Measurements from ENCODE around the gene SLC1A4. TPM values are rescaled to one million over a fixed set of nuclear protein-coding genes. Genes with fewer than 3 reads are reported as not detected.
"Not testable (repeated sequence)": the region's sequence is repeated elsewhere in the genome, so short reads cannot be mapped to it uniquely, and the experiment has no call there.

Gene SLC1A4
- total RNA-seq, 1 experiment from 2014 or later, result 27.5 TPM

DNA sequence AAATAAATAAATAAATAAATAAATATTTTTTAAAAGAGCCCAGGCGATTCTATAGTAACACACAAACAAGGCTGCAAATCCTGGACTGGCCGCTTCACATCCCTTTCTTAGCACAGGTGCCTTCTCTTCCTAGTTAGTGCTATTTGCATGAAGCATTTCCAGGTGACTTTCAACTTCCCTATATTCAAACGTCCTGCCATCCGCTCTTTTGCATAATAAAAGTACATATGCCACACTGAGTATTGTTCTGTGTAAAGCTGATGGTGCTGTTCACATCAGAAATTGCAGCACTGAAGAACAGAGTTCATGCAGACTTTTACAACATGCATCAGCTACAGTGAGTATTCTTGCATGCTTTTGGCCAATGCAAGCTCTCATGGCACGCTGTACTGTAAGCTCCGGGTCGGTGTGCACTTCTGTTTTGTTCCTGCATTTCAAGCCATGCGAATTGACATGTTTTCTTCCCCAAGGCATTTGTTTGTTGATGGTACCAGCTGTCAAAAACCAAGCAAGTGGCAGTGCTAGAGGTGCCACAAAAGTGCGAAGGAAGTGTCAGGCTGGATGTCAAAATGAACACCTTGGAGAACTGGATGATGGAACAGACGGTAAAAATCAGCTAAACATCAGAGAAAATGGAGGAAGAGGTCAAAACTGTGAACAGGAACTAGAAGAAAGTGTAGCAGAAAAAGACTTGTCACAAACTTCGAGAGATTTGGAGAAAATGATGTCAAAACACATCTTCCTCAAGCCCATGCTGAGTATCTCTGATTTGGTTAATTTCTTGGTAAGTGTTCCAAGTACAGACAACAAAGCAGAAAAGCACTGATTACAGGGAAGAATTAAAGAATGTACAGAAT, 41.5 kb downstream of the SLC1A4 start:
- H3K27ac ChIP-seq, result no peak overlapping the region
- H3K27me3 ChIP-seq (replicated peaks), result no peaks in the 10 kb centered on the region
- no peak for DNase-seq (ENCODE audit: low read depth in 1 of 2, low spot score in 2 of 2)
- H3K4me3 ChIP-seq, result no peak overlapping the region
- no peaks in the 10 kb centered on the region for H3K36me3 ChIP-seq
- no peaks in the 10 kb centered on the region for H3K9me3 ChIP-seq (replicated peaks)
- no peaks in the 10 kb centered on the region; the same call in 1 of the 2 replicates for H3K4me1 ChIP-seq (replicated peaks)

DNA sequence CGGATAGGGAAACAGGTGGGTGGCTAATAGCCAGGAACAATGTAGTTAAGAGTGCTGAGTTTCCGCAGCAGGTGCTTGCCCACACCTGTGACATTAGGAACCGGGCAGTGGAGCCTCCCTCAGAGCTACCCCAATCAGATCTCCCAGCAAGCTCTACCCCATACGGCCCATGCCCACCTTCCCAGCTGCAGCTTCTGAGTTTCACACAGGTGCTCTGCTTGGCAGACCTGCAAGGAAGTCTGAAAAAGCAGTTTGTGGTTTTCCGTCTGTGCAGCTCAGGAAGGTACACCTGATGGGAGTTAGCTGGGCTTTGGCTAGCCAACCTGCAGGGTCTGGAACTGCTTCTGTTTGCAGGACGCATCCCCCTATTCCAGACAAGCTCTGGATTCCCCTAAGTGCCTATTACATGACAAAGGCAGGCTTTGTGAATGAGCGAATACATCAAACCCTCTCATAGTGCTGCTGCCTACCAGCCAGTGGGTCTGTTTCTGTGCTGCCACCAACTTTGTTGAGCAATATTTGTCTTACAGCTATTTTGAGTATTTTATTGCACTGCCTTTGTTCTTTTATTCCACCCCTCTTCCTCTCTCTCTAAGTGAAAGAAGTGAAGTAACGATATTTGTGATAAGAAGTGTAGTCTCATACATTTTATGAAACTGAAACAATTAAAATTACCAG, 42.3 kb downstream of the SLC1A4 start:
- H3K27ac ChIP-seq, result no peak overlapping the region
- H3K4me3 ChIP-seq, result no peak overlapping the region
- no peaks in the 10 kb centered on the region; the same call in 1 of the 2 replicates for H3K4me1 ChIP-seq (replicated peaks)
- no peaks in the 10 kb centered on the region for H3K9me3 ChIP-seq (replicated peaks)
- H3K27me3 ChIP-seq (replicated peaks), result no peaks in the 10 kb centered on the region
- DNase-seq (ENCODE audit: low read depth in 1 of 2, low spot score in 2 of 2), result no peak
- H3K36me3 ChIP-seq, result no peaks in the 10 kb centered on the region

DNA sequence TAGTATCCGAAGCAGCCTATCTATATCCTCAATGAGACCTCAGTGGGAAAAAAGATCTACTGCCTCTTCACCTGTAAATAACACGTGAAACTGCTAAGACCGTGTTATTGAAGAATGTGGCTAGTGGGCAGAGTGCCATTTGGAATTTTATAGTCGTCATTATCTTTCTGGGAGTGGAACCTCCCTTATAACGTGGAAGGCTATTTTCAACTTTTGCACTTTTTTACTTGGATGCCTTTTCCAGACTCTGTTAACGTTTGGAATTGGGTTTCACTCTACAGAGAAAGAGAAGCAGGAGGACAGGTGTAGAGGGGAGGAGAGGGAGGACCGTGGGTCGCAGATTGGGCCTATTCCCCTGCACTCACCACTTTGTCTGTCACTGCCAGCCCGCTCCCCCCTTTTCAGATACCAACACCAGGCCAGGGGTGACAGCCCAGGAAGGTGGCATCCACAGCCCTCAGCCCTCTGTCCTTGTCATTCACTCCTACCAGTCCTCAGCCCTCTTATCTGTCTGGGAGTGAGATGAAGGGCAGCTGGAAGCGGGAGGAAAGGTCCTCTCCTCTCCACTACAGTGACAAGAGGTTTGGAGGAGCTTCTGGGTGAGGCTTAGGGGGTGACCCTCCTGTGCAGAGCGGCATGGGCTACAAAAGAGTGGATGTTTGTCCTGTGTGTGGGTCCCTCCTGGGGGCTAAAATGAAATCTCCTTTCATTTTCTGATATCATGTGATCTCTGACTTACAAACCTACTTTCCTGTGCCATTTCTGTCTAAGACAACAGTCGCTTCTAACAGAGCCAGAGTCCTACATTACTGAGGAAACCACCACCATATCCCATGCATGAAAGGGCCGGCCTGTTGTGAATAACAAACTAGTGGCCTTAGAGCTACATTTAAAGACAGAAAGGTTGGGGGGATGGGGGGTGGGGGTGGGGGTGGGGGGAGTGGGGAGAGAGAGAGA, 43.1 kb downstream of the SLC1A4 start:
- DNase-seq (ENCODE audit: low read depth in 1 of 2, low spot score in 2 of 2), result no peak
- Histone ChIP-seq H3K4me1 (replicated peaks) (peaks cover under 1% of the 10 kb centered on the region), H3K9me3 (replicated peaks) (no peaks in the 10 kb centered on the region), H3K4me3 (no peak overlapping the region), H3K27ac (no peak overlapping the region), H3K27me3 (replicated peaks) (no peaks in the 10 kb centered on the region), H3K36me3 (no peaks in the 10 kb centered on the region)

DNA sequence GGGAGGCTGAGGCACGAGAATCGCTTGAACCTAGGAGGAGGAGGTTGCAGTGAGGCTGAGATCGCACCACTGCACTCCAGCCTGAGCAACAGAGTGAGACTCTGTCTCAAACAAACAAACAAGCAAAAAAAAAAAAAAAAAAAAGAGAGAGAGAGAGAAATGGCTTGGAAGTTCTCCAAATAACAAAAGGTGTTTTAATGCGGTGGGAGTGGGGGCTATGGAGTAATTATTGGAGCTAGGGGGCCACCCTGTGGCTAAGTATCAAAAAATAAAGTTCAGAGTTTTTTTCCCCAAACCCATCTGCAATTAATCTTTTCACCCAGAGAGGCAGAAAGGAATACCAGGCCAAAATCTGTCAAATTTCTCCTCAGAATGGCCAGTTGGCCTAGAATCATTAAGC, 44.0 kb downstream of the SLC1A4 start:
- Histone ChIP-seq H3K36me3 (no peaks in the 10 kb centered on the region), H3K9me3 (replicated peaks) (no peaks in the 10 kb centered on the region), H3K27ac (no peak overlapping the region), H3K27me3 (replicated peaks) (no peaks in the 10 kb centered on the region), H3K4me3 (no peak overlapping the region), H3K4me1 (replicated peaks) (peaks cover 10% of the 10 kb centered on the region)
- peak in 1 of 2 experiments; percentile 53 for DNase-seq (ENCODE audit: low read depth in 1 of 2, low spot score in 2 of 2)

DNA sequence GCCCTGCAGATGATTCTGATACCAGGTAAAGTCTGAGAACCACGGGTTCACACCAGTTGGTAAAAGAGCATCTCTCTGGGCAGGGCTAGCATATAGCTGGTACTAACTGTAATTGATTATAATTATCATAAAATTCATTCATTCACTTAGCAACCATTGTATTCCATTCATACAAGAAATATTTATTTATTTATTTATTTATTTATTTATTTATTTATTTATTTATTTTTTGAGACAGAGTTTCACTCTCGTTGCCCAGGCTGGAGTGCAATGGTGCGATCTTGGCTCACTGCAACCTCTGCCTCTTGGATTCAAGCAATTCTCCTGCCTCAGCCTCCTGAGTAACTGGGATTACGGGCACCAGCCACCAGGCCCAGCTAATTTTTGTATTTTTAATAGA, 44.5 kb downstream of the SLC1A4 start:
- not testable (repeated sequence) for H3K27me3 ChIP-seq (replicated peaks); H3K27ac ChIP-seq; H3K9me3 ChIP-seq (replicated peaks); H3K36me3 ChIP-seq; DNase-seq (ENCODE audit: low read depth in 1 of 2, low spot score in 2 of 2); H3K4me3 ChIP-seq
- peaks cover 11% of the 10 kb centered on the region for H3K4me1 ChIP-seq (replicated peaks)

DNA sequence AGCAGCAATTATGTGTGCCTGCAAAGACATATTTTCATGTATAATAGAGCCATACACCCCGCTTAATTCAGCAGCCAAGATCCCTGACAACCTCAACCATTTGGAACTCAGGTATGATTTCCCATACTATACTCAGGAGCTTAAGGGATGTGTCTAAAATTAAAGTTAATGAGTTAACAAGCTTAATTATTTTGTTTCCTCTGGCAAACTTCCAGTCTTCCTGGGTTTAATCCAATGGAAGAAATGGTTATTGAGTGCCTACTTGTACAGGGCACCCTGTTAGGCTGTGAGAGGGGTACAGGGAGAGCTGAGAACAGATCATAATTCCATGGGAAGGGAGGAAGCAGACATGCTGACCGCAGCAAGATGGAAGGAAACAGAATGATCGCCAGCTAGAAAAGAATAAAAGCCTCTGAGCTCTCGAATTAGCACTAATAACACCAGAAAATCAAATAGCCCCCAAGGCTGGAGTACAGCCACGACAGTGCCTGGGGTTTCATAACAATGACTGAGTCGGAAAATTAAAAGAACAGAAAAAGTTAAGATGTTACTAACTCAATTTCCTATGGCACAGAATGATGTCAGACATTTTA, 46.2 kb downstream of the SLC1A4 start:
- Histone ChIP-seq H3K9me3 (replicated peaks) (no peaks in the 10 kb centered on the region), H3K4me3 (no peak overlapping the region), H3K27ac (no peak overlapping the region), H3K27me3 (replicated peaks) (no peaks in the 10 kb centered on the region), H3K36me3 (no peaks in the 10 kb centered on the region), H3K4me1 (replicated peaks) (peaks cover 11% of the 10 kb centered on the region)
- DNase-seq (ENCODE audit: low read depth in 1 of 2, low spot score in 2 of 2), result no peak

DNA sequence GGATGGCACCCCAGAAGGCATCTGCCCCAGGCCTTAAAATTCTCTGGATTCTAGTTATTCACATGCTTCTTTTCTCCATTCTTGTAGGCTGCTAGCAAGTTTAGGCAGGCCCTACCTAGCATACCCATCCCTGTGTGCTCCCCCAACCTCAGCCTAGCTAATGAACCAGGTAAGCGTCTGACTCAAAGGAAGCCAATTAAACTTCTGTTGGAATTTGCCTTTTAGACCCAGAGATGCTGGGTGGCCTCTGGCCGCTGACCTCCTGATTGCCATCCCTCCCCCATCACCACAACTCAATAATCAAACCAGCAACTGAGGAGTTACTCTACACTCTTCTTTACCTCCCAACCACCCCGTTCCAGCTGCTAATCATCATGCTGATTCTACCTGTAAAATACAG, 48.0 kb downstream of the SLC1A4 start:
- no peaks in the 10 kb centered on the region for H3K27me3 ChIP-seq (replicated peaks)
- DNase-seq (ENCODE audit: low read depth in 1 of 2, low spot score in 2 of 2), result no peak
- no peak overlapping the region for H3K27ac ChIP-seq
- no peak overlapping the region for H3K4me3 ChIP-seq
- H3K36me3 ChIP-seq, result no peaks in the 10 kb centered on the region
- peaks cover 11% of the 10 kb centered on the region for H3K4me1 ChIP-seq (replicated peaks)
- H3K9me3 ChIP-seq (replicated peaks), result no peaks in the 10 kb centered on the region

DNA sequence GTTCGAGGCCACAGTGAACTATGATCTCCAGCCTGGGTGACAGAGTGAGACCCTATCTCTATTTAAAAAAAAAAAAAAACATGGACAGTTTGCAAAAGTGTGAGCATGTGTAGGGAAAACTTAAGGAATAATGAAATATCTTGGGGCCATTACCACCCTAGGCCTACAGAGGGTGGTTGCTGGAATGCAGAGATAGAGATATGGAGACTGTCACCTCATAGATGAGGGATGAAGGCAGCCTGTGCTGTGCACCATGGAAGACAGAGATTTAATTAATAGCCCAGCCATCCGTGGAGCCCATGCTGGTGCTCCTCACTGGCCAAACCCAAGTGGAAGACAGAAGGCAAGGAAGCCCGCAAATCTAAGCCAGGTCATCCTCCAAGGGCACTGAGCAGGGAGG, 50.4 kb downstream of the SLC1A4 start:
- no peak overlapping the region for H3K4me3 ChIP-seq

DNA sequence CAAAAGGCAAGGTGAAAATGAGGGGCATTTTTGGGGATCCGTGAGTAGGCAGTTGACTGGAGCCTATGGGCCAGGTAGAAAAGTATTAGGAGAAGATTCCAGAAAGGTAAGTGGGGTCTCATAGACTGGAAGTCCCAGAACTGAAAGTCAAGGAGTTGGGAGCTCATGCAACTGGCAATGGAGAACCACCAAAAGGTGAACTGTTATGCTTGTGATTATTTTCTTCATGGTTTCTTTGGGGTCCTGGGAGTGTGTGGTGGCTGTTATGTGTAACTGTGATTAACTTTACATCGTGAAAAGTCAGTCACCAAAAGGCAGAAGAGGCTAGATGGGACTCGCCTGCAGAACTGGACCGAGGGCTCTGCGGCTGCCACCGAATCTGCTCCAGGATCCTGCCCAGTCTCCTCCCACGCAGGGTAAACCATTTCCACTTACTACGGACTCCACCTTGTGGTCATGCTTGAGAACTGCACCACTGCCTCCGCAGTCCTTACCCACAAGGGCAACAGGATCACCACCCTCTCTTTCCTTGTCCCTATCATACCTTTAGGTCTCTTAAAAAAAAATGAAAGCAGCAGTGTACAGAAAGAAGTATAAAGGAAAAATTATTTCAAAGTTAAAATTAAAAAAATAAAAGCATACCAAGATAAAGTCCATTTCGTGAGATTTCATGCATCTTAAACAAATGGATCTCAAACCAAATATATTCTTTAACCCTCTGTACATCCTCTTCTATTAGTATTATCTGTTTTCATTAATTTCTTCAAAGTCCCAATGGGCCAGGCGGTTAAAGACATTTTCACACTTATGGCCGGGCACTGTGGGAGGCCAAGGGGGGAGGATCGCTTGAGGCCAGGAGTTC, 51.4 kb downstream of the SLC1A4 start:
- H3K27me3 ChIP-seq (replicated peaks), result no peaks in the 10 kb centered on the region
- peak; percentile 68 to 84 for DNase-seq (ENCODE audit: low read depth in 1 of 2, low spot score in 2 of 2)
- H3K4me1 ChIP-seq (replicated peaks), result peaks cover 20% of the 10 kb centered on the region
- H3K9me3 ChIP-seq (replicated peaks), result peaks cover 12% of the 10 kb centered on the region
- no peaks in the 10 kb centered on the region for H3K36me3 ChIP-seq
- no peak overlapping the region for H3K27ac ChIP-seq
- H3K4me3 ChIP-seq, result no peak overlapping the region

More for the DNA sequence above, 50.4 kb downstream of the SLC1A4 start:
- Histone ChIP-seq H3K9me3 (replicated peaks) (peaks cover 12% of the 10 kb centered on the region), H3K27ac (no peak overlapping the region), H3K36me3 (no peaks in the 10 kb centered on the region), H3K4me1 (replicated peaks) (peaks cover 11% of the 10 kb centered on the region), H3K27me3 (replicated peaks) (no peaks in the 10 kb centered on the region)
- DNase-seq (ENCODE audit: low read depth in 1 of 2, low spot score in 2 of 2), result no peak

DNA sequence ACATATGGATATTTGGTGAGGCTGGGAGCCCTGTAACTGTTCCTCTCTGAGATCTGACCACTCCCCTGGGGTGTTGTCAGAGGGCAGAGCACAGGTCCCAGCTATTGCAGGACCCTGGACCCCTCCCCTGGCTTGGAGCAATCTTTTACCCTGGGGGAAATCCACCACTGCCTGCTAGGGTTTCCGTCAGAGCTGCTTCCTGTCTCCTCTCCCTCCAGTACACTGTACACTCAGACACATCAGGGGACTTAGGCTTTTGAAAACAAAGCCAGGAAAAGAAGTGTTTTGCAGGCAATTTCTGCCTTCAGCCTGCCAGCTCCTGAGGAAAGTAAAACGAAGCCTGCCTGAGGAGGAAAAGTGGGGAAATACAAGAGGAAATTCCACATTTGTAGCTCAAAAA, 53.8 kb downstream of the SLC1A4 start:
- no peak overlapping the region for H3K27ac ChIP-seq
- no peaks in the 10 kb centered on the region for H3K36me3 ChIP-seq
- peaks cover 27% of the 10 kb centered on the region for H3K4me1 ChIP-seq (replicated peaks)
- no peak for DNase-seq (ENCODE audit: low read depth in 1 of 2, low spot score in 2 of 2)
- no peaks in the 10 kb centered on the region for H3K27me3 ChIP-seq (replicated peaks)
- no peak overlapping the region for H3K4me3 ChIP-seq
- peaks cover 12% of the 10 kb centered on the region for H3K9me3 ChIP-seq (replicated peaks)

DNA sequence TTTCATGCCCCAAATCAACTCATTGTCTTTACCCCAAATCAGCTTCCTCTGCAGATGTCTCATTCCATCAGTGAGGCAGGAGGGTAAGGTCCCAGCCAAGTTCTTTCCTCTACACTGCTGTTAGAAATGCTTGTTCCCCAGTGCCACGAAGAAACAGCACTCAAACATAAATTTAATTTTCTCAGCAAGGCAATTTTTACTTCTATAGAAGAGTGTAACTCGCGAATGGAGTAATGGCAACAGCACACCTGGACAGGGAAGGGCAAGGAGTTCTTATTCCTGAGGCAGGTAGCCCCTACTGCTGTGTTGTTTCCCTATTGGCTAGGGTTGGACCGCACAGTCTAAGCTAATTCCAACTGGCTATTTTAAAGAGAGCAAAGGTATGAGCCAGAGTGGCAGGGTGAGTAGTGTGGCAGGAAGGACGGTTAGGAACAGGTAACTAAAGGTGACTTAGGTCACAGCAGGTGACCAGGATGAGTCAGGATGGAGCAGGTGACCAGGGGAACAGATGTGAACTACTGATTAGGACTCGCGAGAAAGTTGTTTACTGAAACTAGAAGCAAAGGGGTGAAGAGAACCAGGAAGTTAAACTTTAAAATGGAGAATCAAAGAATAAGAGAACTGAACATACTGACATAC, 55.0 kb downstream of the SLC1A4 start:
- DNase-seq (ENCODE audit: low read depth in 1 of 2, low spot score in 2 of 2), result no peak
- Histone ChIP-seq H3K27me3 (replicated peaks) (no peaks in the 10 kb centered on the region), H3K4me3 (no peak overlapping the region)

DNA sequence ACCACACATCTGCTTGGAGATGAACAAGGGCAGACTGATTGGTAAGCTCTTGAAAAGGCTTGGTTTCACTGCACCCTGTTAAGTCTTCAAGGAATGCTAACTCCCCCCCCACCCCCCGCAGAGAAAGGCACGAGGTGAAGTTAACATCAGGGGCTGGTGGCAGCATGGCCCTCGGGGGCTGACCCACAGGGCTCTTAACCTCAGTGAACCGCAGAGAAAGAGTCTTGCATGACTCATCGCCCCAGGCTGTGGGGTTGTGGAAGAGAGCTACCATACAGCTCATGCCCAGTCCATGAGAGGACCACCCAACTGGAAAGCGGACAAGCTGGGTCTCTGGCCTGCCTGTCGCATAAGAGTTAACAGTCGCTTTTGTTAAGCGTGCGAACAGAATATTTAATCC, 56.5 kb downstream of the SLC1A4 start:
- Histone ChIP-seq H3K9me3 (replicated peaks) (peaks cover 12% of the 10 kb centered on the region), H3K4me3 (no peak overlapping the region), H3K27ac (peak overlapping the region; percentile 61), H3K36me3 (no peaks in the 10 kb centered on the region), H3K27me3 (replicated peaks) (no peaks in the 10 kb centered on the region), H3K4me1 (replicated peaks) (peaks cover 24% of the 10 kb centered on the region)
- DNase-seq (ENCODE audit: low read depth in 1 of 2, low spot score in 2 of 2), result peak; percentile 99

More for the DNA sequence above, 55.0 kb downstream of the SLC1A4 start:
- Histone ChIP-seq H3K36me3 (no peaks in the 10 kb centered on the region), H3K27ac (no peak overlapping the region), H3K9me3 (replicated peaks) (peaks cover 12% of the 10 kb centered on the region), H3K4me1 (replicated peaks) (peaks cover 24% of the 10 kb centered on the region)
